ENCODE data around the gene CPZ.
"Not testable (repeated sequence)": the region's sequence is repeated elsewhere in the genome, so short reads cannot be mapped to it uniquely, and the experiment has no call there.

CPZ gene

DNA sequence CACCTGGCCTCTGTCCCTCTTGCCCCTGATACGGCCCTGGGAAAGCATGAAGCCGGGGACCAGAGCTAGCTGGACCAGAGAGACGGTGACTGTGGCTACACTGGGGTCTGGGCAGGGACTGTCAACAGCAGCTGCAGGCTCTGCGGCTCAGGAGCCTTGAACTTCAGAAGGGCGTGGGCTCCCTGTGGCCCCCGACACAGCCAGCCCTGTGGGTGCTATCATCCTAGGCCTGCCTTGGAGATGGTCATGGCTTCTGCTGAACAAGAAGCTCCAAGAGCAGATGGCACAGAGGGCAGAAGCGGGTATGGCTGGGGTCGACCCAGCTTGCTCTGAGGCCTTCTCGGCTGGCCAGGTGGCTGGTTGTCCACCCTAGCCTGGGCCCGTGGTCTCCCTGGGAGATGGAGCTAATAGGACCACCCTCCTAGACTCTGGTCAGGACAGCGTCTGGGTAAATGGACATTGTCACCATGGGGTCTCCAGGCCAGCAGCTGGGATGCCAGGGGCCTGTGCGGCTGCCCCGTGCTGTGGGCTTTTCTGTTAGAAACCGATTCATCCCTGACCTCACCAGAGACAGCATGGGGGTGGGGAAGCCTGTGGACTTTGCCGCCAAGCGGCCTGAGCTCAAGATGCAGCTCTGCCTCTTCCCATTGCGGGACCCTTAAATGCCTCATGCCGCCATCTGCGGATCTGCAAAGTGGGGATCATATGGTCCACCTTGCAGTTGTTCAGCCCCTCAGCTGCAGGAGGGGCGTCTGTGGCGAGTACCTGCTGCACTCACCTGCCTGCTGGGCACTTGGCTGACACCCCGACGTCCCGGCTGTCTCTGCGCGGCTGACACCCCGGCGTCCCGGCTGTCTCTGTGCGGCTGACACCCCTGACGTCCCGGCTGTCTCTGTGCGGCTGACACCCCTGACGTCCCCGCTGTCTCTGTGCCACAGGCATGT is 21.1 kb downstream of the CPZ start:
- DNase-seq = no peak

DNA sequence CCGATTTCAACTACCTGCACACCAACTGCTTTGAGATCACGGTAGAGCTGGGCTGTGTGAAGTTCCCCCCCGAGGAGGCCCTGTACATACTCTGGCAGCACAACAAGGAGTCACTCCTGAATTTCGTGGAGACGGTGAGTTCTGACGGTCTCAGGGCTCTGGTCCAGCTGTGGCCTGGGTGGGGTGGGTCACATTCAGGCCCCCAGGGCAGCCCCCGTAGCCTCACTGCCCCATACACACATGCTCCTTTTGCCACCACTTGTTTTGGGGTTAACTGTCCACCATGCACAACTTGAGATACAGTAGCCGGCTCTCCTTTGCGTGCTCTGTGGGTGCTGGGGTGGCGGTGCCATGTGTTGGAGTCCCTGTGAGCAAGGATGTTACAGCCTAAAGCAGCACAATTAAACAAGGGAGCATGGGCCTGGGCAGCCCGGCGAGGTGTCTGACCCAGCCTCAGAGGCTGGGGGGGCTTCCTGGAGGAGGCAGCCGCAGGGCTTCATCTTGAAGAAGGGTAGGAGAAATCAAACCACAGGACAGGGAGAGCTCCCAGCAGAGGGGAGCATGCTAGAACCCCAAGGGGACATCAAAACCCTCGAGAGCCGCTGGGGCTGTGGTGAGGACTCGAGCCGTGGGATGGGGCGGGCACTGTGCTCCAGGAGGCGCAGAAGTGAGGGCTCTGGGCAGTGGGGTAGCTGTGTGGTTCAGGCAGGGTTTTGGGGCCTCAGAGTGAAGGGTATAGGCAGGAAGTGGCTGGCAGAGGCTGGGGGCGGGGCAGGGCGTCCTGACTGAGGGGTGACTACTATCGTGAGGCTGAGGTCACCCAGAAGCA is 22.0 kb downstream of the CPZ start:
- no peak for DNase-seq

DNA sequence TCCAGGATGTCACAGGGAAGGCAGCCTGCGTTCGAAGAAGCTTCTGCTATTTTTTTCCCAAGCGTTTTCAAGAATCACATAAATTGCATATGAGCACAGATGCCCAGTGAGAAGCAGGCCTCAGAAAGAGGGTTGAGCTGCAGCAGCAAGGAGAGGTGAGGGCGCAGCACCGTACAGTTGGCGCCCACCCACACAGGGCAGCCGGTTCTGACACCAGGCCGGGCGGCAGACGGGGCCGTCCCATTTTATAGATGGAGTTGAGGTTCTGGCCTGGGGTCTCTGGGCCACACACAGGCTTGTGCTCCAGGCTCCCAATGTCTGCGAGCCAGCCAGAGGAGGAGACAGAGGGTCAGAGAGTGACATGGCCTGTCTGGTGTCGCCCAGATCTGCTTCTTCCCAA is 22.8 kb downstream of the CPZ start:
- no peak for DNase-seq

DNA sequence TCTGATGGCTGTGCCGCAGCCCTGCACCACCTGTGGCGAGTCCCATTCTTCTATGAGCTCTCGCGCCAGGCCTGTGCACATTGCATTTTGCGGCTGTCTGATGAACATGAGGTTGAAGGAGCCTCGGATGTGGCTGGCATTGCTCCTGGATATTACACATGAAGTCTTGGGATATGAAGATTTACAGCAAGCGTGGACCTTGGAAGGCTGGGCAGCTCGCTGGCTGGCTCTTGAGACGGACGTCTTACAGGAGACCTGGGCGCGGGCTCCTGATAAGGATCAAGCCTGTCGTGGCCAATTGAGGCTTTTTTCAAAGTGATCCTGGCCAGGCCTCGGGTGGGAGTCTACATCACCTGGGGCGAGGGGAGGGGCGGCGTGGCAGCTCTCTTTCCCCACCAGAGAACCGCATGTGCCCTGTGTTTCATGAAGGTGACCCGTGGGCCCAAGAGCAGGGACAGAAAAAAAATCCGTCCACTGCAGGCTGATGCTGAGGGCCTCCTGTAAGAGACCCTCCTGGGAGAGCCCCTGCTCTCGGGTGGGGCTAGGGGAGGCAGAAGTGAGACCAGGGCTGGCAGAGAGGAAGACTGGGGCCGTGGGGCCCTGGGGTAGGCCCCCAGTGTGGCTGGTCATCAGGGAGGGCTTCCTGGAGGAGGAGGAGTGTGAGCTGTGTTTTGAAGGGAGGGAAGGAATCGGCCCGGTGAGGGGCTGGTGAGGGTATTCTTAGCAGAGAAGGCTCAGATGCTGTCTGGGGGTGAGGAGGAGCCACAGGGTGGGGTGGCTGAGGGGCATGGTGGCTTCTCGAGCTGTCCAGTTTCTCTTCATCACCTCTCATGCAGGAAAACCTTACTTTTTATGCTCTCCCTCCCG is 23.6 kb downstream of the CPZ start:
- DNase-seq = no peak

DNA sequence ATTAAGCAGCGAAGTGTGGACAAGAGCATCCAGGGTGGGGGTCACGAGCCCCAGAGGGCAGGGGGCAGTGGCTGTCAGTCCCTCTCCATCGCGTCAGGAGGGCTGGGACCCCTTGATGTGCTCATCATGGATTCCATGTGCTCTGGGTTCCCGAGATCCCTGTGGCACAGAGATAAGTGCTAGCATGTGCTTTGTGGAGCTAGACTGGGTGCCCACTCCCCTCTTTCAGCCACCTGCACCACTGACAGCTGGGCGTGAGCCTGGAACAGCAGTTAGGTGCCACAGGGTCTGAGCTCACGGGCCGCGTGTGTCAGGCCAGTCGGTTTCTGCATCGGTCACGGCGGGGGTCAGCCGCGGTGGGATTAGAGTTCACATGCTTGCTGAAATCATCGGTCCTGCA is 24.3 kb downstream of the CPZ start:
- no peak for DNase-seq

DNA sequence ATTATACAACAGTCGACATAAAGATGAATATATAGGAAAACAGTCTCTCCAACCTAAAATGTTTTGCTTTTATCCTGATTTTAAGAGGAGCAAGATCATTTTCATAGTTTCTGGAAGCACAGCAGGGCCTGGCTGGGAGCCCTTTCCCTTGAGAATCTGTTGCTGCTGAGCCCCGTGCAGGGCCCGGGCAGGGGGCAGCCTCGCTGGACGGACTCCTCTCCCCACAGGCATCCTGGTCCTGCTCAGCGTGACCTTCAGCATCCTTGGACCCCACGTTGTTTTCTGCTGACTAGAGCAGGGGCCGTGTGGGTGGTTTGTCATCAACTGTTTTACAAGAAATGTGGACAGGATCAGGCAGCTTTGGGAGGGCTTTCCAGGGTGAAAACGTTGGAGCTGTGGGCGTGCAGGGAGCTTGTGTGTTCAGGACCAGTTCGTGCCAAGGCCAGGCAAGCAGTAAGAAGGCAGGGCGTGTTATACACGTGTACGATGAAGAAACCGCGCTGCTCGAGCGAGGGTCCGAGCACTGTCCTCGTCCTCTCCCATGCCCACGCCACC is 25.0 kb downstream of the CPZ start:
- DNase-seq = no peak

DNA sequence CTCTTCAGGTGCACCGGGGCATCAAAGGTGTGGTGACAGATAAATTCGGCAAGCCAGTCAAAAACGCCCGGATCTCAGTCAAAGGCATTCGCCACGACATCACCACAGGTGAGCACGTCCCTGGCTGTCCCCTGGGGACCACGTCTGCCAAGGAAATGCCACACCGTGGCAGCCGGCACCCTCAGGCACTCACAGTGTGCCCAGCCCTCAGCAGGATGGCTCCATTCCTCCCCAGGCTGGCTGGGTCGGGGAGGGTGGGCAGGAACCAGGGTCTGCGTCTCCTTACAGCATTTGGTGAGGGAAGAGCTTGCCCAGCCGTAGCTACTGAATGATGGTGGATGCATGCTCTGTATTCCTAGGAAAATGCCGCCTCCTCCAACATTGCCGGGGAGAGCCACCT is 25.9 kb downstream of the CPZ start:
- no peak for DNase-seq

DNA sequence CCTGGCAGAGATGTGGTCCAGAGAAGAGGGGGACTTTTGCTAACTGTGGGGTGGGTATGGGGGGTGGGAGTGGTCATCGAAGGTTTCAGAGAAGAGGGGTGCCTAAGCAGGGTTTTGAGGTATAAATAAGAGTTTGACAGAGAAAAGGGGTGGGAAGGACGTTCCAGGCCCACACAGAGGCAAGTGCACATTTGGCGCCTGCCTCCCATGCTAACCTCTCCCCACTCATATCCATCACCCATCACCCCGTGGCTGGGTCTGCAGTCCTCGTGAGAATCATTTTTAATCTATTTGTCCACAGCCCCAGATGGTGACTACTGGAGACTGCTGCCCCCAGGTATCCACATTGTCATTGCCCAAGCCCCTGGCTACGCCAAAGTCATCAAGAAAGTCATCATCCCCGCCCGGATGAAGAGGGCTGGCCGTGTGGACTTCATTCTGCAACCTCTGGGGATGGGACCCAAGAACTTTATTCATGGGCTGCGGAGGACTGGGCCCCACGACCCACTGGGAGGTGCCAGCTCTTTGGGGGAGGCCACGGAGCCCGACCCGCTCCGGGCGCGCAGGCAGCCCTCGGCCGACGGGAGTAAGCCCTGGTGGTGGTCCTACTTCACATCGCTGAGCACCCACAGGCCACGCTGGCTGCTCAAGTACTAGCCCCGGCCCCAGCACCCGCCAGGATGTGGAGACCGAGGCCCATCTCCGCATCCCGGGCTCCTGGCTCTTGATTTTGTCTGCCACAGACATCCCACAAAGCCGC is 26.6 kb downstream of the CPZ start:
- no peak for DNase-seq

DNA sequence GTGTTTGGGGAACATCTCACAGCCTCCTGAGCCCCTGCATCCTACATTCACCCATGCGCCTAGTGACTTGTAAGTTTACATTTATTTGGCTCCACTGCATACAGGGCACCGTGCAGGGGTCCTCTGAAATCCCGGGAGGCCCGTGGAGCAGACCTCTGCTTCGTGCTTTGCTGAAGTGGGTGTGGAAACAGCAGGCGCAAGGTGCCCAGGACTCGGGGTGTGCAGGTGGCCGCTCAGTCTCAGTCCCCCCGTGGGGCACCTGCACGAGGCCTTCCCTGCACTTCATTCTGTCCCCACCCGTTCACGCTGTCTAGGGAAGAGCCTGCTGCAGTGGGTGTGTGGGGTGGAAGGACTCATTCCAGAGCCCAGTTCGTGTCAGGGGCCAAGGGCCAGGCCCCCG is 28.6 kb downstream of the CPZ start:
- not testable (repeated sequence) for DNase-seq

DNA sequence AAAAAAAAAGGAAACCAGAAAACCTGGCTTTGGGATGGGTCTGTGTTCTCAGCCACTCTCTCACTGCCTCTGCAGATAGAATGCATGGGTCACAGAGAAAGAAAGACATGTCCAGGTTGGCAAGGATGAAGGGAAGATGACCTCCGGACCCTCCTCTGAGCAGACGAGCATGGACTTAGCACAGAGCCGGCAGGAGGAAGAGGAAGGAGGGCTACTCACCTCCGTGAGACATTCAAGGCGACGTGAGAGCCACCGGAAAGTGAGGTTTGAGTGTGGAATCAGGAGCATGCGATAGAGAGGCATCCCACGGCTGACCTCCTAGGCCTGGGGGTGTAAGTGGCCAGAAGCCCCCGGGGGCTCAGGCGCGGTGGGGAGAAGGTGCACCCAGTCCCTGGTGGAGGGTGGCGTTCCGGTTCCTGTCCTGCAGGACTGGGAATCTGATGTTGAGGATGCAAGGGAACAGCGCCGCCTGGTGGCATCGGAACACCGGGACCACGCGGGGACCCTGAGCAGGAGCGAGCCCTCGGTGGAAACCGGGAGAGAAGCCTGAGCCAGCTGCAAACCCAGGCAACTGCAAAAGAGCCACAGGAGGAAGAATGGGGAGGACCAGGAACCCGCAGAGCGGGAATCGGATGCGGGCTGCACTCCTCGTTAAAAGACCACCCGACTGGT is 32.2 kb downstream of the CPZ start:
- not testable (repeated sequence) for DNase-seq

DNA sequence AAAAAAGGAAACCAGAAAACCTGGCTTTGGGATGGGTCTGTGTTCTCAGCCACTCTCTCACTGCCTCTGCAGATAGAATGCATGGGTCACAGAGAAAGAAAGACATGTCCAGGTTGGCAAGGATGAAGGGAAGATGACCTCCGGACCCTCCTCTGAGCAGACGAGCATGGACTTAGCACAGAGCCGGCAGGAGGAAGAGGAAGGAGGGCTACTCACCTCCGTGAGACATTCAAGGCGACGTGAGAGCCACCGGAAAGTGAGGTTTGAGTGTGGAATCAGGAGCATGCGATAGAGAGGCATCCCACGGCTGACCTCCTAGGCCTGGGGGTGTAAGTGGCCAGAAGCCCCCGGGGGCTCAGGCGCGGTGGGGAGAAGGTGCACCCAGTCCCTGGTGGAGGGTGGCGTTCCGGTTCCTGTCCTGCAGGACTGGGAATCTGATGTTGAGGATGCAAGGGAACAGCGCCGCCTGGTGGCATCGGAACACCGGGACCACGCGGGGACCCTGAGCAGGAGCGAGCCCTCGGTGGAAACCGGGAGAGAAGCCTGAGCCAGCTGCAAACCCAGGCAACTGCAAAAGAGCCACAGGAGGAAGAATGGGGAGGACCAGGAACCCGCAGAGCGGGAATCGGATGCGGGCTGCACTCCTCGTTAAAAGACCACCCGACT is 37.8 kb downstream of the CPZ start:
- not testable (repeated sequence) for DNase-seq

DNA sequence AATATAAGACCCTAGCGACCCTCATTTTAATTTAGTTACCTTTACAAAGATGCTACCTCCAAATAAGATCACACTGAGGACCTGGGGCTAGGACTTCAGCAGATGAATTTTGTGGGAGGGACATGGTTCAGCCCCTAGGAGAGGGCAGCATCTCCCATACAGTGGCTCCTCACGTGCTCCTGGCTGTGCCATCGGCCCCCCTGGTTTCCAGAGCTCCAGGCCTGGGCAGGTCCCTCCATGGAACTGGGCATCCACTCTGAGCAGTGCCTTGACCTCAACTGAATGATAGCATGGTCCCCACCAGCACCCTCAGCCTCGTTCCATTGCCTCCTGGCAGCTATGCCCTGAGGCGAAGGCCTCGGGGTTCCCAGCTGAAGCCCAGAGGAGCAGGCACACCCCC is 39.3 kb downstream of the CPZ start:
- DNase-seq = not testable (repeated sequence)

DNA sequence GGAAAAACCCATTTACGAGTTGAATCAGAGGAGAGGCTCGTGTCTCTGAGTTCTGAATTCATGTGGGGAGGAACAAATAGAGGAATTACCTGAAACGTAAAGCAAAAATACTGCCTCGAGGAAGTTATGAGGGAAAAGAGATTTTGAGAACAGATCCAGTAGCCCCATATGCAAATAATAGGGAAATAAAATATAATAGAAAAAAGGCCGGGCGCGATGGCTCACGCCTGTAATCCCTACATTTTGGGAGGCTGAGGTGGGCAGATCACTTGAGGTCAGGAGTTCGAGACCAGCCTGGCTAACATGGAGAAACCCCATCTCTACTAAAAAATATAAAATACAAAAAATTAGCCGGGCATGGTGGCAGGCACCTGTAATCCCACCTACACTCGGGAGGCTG is 42.2 kb downstream of the CPZ start:
- DNase-seq = not testable (repeated sequence)

DNA sequence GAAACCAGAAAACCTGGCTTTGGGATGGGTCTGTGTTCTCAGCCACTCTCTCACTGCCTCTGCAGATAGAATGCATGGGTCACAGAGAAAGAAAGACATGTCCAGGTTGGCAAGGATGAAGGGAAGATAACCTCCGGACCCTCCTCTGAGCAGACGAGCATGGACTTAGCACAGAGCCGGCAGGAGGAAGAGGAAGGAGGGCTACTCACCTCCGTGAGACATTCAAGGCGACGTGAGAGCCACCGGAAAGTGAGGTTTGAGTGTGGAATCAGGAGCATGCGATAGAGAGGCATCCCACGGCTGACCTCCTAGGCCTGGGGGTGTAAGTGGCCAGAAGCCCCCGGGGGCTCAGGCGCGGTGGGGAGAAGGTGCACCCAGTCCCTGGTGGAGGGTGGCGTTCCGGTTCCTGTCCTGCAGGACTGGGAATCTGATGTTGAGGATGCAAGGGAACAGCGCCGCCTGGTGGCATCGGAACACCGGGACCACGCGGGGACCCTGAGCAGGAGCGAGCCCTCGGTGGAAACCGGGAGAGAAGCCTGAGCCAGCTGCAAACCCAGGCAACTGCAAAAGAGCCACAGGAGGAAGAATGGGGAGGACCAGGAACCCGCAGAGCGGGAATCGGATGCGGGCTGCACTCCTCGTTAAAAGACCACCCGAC is 43.5 kb downstream of the CPZ start:
- DNase-seq = not testable (repeated sequence)

DNA sequence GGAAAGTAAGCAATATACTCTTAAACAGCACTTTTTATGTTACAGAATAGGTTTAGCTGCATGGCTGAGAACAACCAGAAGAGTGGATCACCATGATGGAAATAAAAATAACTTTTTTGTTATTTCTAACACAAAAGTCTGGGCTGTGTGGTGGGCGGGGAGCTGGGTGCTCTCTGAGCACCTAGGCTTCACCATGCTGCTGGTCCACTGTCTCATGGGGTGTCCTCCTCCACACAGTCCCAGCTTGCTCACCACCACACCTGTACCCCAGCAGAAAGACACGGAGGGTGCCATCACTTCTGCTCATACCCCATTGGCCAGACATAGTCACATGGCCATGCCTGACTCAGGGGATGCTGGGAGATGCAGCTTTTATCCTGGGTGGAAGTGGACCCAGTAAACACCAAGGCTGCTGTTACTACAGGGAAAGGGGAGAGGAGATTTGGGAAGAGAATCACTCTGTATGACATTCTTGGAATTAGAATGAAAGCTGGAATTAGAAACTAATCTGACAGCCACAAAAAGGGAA is 45.0 kb downstream of the CPZ start:
- no peak for DNase-seq

DNA sequence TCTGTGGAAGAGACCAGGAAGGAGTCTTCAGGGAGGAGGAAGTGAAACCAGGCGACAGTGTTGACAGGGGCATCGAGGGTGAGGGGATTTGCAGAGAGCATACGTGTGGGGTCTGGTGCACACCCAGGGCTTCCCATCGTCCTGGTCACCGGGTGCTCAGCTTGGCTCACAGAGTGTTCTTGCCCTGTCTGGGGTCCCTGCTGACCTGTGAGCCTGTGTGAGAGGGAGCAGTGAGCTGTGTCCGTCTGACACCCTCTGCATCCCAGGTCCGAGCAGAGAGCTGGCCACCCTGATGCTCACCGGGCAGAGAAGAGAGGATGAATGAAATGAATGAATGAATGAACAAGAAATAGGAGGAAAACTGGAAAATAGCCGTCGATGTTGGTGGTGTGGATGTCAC is 46.5 kb downstream of the CPZ start:
- no peak for DNase-seq

DNA sequence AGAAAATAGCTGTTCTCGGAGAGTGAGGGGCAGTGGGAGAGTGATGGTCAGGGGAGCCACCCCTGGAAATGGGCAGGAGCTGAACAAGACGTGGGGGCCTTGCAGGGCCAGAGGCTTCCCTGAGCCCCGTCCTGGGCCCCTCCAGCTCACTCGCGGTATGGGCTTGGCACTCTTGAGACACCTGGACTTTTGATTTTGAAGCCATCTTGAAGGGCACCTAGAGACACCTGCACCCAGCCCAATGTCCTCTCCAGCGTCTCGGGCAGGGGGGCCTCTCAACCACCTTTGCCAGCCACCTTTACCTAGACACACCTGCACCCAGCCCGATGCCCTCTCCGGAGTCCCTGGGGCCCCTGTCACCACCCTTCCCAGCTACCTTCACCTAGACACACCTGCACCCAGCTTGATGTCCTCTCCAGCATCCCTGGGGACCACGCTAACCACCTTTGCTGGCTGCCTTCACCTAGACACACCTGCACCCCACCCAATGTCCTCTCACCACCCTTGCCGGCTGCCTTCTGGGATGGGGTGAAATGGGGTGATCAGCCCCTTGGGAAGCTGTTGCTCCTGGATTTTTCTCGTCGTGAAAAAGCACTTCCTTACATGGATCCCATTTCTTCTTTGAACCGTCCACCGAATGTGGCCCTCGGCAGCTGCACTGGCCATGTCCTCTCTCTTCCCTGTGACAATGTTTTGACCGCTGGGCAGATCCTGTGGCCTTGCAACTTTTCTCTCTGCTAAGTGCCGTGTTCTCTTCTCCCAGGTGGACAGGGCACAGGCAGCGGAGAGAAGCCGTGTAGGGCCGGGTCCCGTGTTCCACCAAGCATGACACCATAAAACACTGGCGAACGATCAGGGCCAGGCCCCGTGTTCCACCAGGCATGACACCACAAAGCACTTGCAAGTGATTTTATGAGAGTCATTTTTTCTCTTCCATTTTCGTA is 47.5 kb downstream of the CPZ start:
- no peak for DNase-seq

DNA sequence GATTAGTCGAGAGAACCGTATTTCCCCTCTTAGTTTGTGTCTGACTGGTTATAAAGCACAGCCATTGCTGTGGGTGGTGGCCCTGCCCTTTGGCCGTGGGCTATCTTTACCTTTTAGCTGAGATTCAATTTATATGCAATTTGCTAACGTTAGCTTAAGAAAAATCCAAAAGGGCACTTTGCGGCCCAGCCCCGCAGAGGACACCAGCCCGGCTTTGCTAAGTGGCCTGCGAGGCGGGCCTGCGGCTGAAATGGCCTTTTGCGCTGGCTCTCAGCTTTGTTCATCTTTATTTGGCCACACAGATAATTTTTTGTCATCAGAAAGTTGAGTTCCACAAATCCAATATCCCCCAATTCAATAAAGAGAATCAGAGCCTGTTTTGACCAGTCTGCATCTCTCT is 48.3 kb downstream of the CPZ start:
- DNase-seq = no peak

DNA sequence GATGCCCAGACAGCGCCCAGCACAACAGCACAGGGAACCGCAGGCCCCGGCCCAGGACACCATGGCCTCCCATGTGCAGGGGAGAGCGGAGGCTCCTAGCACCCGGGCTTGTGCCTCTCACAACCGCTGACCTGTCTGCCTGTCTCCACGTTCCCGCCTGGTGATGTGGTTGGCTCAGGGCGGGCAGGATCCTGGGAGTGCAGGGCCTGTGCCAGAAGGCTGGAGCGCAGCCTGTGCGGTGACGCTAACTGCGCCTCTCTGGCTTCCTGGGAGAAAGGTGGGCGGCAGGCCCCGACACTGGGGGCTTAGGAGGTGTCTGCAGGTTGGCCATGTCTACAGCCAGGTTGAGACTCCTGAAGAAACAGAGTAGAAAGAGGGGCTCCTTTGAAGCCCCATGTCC is 48.7 kb downstream of the CPZ start:
- DNase-seq = no peak

All from 8988T (cell line).